ENCODE data around the gene HOATZ.

- no peak for TF ChIP-seq CTCF (conservative IDR thresholded peaks at IDR 0.05; ENCODE audit: low read depth, low read length)
- TF ChIP-seq EZH2 (IDR thresholded peaks at IDR 0.05; ENCODE audit: low read length, unreplicated experiment): no peak
- TF ChIP-seq EZH2phosphoT487 (IDR thresholded peaks at IDR 0.05; ENCODE audit: borderline replicate concordance, low read length): no peak
These were observed 68.3 kb downstream of the HOATZ start for GRCh38 chr11:111582881-111583280.

Measured in PC-3 (cell line).